HG03095 (cell line): ENCODE measurements around the gene SLITRK1.

Experiments
- ATAC-seq: cut with Tn5 transposase; IDR thresholded peaks from one replicate; pipeline ENCODE4 v1.9.1; 2021; ENCODE audit warnings: moderate library complexity; ENCODE audit not compliant: unreplicated experiment

The SLITRK1 gene

DNA sequence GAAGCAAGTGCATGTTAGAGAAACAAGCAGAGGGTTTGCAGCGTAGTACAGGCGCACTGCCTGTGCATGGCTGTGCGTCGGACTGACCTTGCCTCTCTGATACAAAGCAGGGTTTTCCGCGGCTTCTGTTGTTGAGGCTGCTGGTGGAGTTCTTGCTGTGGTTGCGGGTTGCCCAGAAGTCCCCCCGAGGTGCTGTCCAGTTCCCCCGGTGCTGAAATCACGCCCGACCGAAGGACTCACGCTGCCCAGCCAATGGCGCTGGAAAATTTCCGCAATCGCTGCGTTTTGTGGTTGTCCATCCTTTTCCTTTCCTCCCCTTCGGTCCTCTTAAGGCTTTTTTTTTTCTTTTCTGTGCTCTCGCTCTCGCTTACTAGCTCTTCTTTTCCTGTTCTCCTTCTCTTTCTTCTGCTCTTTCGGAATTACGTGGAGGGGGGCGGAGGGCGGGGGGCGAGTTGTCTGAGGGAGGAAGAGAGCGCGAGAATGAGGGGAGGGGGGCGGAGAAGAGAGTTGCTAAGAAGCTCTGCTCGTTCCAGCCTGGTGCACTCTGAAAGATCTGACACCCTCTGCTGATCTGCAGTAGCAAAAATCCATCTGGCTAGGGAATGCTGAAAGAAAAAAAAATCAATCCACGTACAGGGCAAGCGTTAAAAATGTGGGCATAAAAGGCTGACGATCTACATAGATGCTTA is at the start of gene SLITRK1:
SLITRK1 (minus strand) TSS at position 558 of the 689 bp plus-strand sequence. CDS start 967 bp downstream, outside the sequence.
- no peak for ATAC-seq

GRCh38 chr13:83929157-83929556 is 46.9 kb upstream of the SLITRK1 start:
- no peak for ATAC-seq

DNA sequence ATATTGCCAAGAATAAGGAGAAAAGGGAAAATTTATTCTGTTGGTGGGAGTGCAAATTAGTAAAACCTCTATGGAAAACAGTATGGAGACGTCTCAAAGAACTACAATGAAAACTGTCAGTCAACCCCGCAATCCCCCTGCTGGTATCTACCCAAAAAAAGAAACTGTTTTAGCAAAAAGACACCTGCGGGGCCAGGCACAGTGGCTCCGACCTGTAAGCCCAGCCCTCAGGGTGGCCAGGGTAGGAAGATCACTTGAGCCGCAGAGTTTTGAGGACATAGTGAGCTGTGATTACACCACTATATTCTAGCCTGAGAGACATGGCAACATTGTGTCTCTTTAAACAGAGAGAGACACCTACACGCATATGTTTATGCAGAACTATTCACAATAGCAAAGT is 37.5 kb upstream of the SLITRK1 start:
- no peak for ATAC-seq

DNA sequence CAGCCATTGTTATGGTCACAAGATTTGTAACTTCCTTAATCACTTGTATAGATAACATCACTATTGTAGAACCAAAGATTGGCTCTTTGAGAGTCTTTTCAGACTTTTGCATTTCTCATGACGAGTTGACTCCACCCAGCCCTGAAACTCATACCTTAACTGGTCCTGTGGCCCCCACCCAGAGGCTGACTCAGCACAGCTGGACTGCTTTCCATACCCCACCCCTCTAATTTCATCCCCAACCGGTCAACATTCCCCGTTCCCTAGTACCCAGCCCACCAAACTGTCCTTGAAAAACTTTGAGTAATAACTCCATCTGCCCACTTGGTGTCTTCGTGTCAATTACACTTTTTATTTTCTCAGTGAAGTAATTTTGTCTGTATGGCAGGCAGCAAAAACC is 32.1 kb upstream of the SLITRK1 start:
- ATAC-seq: no peak

DNA sequence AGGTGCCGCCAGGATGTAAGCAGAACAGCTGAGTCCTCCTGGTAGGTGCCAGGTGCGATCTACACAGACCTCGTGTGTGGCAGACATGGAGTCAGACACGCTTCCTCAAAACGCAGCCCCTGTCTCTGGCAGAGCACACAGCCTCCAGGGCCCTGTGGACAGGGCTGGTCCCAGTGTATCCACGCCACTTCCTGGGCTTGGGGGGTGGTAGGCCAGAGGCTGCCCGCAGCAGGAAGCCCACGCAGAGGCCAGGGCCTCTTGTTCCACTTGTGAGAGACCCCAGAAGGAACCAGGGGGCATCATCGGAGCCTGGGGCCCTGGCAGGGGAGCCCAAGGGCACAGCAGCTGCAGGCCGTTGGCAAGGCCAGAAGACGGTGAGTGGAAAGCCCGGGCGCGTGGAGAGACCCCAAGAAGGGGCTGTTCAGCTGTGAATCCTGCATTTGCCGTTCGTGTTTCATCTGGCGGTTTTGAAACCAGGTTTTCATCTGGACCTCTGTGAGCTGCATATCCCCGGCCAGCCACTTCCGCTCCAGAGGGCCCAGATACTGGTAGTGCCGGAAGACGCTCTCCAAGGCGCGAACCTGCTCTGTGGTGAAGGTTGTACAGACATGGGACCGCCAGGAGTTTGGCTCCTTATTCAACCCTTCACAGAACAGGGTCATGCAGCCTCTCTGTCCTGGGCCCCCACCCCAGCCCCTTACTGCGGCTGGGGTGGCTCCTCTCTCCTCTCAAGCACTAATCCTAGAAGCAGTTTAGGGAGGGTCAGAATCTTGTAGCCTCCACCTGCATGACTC is 25.1 kb upstream of the SLITRK1 start:
- ATAC-seq: no peak

DNA sequence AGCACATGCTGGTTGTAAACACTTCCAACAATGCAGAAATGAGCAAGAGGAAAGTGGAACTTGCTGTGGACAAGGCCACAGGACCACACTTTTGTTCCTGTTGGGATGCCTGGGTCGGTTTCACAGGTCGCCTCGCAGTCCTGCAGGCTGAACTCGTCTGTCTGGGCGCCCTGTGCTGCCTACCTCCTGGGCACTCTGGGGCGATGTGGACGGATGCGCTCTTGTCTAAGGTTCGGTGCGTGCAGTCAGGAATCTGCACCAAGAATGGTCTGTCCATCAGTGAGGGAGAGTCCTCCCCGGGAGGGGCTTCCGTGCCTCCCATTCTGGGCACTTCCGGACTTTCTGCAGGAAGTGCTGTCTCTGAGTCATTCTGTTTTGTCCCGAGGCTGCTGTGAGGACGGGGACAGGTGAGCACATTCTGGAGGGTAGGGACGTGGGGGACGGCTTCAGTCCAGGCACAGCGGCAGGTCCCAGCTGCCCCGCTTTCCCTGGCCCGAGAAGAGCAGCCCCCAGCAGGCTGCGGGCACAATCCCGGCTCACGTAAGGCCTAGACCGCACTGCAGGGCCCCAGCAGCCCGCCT is 24.1 kb upstream of the SLITRK1 start:
- no peak for ATAC-seq

- no peak for ATAC-seq
These were observed 23.4 kb upstream of the SLITRK1 start for GRCh38 chr13:83905641-83906040.

GRCh38 chr13:83895994-83896580 is 13.8 kb upstream of the SLITRK1 start:
- no peak for ATAC-seq

DNA sequence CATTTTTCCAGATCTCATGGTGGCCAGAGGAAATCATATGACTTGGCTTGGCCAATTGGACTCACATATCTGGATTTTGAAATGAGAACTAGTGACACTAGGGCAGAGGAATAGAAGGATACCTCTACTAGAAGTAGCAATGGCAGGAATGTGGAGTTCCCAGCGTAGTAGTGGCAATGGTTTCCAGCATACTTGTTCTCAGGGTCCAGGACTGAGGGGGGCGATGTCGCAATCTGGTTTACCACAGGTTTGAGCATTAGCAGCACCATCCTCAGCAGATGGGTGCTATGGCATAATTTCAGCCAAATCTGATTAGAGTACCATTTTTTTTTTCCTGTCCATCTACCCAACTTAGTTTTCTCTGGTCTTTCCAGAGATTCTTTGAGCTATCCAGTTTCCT is 8.1 kb upstream of the SLITRK1 start:
- ATAC-seq: no peak

DNA sequence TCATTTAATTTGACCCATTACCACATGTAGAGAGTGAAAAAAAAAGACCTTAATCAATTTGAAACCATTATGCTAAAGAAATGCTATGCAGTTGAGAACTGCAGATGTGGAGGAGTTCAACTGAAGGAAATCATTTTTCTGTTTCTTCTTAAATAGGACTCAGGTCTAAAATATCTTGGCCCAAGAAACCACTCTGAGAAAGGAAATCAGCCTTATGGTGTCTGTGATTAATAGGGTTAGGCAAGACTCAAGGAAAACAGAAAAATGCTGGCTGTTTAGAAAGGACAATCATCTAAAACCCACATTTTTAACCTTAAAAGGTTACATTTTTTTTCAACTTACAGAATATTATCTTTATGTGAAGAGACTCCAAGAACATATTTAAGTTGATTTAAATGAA is 1.9 kb upstream of the SLITRK1 start:
- ATAC-seq: no peak

DNA sequence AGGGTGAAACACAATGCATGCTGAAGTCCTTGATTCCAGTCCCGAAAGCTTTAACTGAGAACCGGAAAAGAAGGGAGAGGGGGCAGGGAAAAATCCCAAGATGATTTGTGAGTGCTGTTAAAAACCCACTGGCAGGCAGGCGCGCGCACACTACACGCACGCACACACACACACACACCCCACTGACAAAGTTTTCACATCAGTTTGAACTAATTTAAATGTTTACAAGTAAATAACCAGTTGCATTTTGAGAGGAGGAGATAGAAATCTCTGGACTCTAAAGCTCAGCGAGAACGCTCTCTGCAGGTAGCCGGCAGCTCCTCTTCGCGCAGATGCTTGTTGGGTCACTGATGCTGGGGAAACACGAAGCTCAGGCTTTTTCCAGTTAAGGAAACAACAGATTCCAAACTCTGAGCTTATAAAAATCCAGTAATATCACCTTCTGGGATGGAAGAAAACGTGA is 818 bp upstream of the SLITRK1 start:
- ATAC-seq: no peak

GRCh38 chr13:83882606-83882959 is 309 bp upstream of the SLITRK1 start:
- ATAC-seq: no peak

DNA sequence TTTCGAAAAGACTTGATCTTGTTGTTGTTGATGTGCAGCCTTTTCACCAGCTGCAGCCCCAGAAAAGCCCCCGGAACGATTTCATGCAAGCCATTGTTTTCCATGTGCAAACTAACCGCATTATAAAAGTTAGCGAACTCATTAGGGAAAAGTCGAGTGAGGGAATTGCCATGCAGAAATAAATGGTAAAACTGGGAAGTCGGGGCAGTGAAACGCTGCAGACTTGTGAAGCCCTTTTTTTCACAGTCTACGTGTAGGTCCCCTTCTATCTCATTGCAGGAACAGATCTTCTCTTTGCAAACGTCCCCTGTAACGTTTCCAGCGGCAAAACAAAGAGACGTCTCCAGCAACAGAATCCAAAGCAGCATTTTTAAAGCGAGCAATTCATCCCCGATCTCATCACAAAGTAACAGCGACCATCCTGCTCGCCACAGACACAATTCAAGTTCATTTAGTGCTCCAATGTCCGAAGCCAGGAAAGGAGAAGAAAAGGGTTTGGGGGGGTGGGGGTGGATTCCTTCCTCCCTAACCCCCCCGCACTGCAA is 1.1 kb downstream of the SLITRK1 start:
- ATAC-seq: no peak

DNA sequence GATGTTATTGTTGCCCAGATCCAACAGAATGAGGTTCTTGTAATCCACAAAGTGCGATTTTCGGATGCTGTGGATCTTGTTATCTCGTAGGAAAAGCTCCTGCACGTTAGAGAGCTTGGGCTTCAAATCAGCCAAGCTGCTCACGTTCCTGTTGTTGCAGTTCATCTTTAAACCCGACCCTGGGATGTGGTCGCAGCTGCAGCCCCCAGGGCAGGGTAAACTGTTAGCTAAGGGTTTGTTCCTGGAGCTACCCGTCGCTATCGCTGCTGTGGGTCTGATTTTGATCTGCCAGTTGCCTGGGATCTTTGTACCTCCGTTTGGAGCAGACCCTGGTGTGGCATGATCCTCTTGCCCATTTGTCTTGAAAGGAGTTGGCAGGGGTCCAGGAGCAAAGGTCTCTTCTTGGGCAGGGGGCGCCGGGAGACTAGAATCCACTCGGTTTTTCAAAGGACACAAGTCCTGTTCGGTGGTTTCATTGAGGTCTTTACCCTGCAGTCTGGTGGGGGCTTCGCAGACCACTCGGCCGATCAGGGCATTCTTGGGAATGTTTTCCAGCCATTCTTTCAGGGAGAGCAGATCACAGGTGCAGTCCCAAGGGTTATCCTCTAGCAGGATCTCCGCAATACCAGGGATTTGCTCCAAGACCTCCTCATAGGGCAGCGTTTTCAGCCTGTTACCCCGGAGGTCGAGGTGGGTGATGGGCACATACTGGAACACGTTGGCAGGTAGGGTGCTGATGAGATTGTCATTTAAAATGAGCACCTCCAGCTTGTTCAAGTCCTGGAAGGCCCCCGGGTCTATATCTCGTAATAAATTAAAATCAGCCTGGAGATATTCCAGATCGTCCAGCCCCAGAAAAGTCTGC is 1.8 kb downstream of the SLITRK1 start:
- no peak for ATAC-seq

GRCh38 chr13:83879431-83880171 is 2.7 kb downstream of the SLITRK1 start:
- no peak for ATAC-seq

DNA sequence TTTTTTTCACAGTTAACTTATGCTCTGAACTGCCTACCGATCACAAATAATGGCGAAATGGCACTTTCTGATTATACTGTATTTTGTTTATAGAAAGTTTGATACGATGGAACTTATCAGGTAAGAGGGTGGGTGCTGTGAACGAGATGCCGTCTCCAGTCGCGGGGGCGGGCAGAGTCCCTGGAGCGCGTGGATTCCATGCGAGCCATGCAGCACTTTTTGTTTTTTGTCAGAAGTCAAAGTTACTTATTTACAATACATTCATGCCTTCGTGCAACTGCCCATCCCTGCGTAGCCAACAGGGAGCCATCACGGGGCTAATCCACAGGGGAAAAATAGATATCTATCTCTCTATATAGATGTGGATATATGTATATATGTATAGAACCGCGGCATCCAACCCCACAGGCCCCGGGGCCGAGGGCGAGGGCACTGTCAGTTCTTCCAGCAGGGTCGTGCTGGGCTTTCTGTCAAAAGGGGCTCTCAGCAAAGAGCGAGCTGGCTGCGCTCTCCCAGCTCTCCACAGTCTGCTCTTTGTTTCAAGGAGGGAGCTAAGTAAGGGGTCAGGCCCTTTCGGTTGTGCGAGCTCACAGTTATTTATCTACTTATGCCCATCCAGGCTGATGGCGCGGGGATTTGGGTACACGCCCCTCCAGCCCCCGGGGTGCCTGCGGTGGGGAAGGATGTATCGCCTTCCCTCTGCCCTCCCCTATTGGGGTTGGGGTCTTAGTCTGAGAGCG is 3.4 kb downstream of the SLITRK1 start:
- ATAC-seq: no peak

DNA sequence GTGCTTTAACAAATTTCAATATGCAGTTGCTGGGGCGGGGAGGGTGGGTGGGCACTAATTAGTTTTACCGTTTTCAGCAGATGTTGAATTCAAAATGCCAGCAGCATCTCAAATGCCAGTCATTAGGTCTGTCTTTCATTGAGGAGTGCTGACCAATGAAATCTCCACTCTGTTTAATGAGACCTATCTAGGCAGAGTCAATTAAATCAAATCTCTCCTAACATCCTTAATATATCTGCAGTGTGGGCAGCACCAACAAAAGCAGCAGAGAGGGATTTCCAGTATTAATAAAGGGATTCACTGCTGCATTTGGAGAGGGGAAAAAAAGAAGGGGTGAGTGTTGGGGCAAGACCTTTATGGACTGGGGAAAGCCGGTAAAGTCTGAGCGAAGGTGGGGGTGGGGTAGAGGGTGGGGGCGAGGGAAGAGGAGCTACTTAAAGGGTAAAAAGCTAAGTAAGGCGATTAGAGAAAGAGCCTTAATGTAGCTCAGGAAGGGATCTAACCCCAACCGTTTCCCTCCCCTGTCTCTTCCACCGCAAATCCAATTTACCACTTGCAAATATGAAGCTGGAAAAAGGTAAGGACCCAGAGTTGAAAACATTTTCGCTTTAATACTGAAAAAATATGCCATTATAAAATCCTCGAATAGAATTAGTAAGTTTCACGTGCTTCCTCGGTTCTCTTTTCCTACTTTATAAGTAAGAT is 4.5 kb downstream of the SLITRK1 start:
- ATAC-seq: no peak

GRCh38 chr13:83876546-83876945 is 5.7 kb downstream of the SLITRK1 start:
- ATAC-seq: peak; percentile 89
